ENCODE results near the gene ACMSD.
"Not testable (repeated sequence)": the region's sequence is repeated elsewhere in the genome, so short reads cannot be mapped to it uniquely, and the experiment has no call there.

ACMSD gene

GRCh38 chr2:134852518-134852917 lies 14.1 kb downstream of the ACMSD start:
- DNase-seq (ENCODE audit: low read depth in 2 of 2) = no peak

- DNase-seq (ENCODE audit: low read depth in 2 of 2) = no peak
These were observed 17.3 kb downstream of the ACMSD start for GRCh38 chr2:134855709-134856108.

- DNase-seq (ENCODE audit: low read depth in 2 of 2) = no peak
These were observed 19.8 kb downstream of the ACMSD start for GRCh38 chr2:134858245-134858644.

- DNase-seq (ENCODE audit: low read depth in 2 of 2) = no peak
These were observed 22.8 kb downstream of the ACMSD start for GRCh38 chr2:134861173-134861572.

GRCh38 chr2:134862069-134862468 lies 23.7 kb downstream of the ACMSD start:
- no peak for DNase-seq (ENCODE audit: low read depth in 2 of 2)

- no peak for DNase-seq (ENCODE audit: low read depth in 2 of 2)
These were observed 24.3 kb downstream of the ACMSD start for GRCh38 chr2:134862674-134863073.

GRCh38 chr2:134863446-134863845 lies 25.0 kb downstream of the ACMSD start:
- no peak for DNase-seq (ENCODE audit: low read depth in 2 of 2)

- DNase-seq (ENCODE audit: low read depth in 2 of 2) = no peak
These were observed 26.8 kb downstream of the ACMSD start for GRCh38 chr2:134865067-134865787.

- DNase-seq (ENCODE audit: low read depth in 2 of 2) = no peak
These were observed 28.2 kb downstream of the ACMSD start for GRCh38 chr2:134866498-134867099.

GRCh38 chr2:134869946-134870736 lies 31.7 kb downstream of the ACMSD start:
- no peak for DNase-seq (ENCODE audit: low read depth in 2 of 2)

- no peak for DNase-seq (ENCODE audit: low read depth in 2 of 2)
These were observed 34.7 kb downstream of the ACMSD start for GRCh38 chr2:134873152-134873551.

- no peak for DNase-seq (ENCODE audit: low read depth in 2 of 2)
These were observed 36.9 kb downstream of the ACMSD start for GRCh38 chr2:134875309-134875708.

GRCh38 chr2:134882773-134883172 lies 44.4 kb downstream of the ACMSD start:
- no peak for DNase-seq (ENCODE audit: low read depth in 2 of 2)

GRCh38 chr2:134883552-134884293 lies 45.3 kb downstream of the ACMSD start:
- DNase-seq (ENCODE audit: low read depth in 2 of 2) = no peak

- no peak for DNase-seq (ENCODE audit: low read depth in 2 of 2)
These were observed 46.0 kb downstream of the ACMSD start for GRCh38 chr2:134884435-134884834.

- DNase-seq (ENCODE audit: low read depth in 2 of 2) = no peak
These were observed 54.0 kb downstream of the ACMSD start for GRCh38 chr2:134892282-134893035.

GRCh38 chr2:134897932-134898331 lies 59.5 kb downstream of the ACMSD start:
- DNase-seq (ENCODE audit: low read depth in 2 of 2) = no peak

- DNase-seq (ENCODE audit: low read depth in 2 of 2) = no peak
These were observed 60.8 kb downstream of the ACMSD start for GRCh38 chr2:134899204-134899603.

GRCh38 chr2:134900151-134900550 lies 61.7 kb downstream of the ACMSD start:
- DNase-seq (ENCODE audit: low read depth in 2 of 2) = no peak

GRCh38 chr2:134903701-134904100 lies 65.3 kb downstream of the ACMSD start:
- not testable (repeated sequence) for DNase-seq (ENCODE audit: low read depth in 2 of 2)

GRCh38 chr2:134905168-134905567 lies 66.8 kb downstream of the ACMSD start:
- DNase-seq (ENCODE audit: low read depth in 2 of 2) = no peak

Measured in stimulated activated CD4-positive, alpha-beta T cell treated with anti-CD3 and anti-CD28 coated beads, Interleukin-1b, Interleukin-23, amount 100 ng/mL, for 1 hour (primary cell).